WTC11 (cell line): Measurements from ENCODE around the gene ACOXL. TPM values are rescaled to one million over a fixed set of nuclear protein-coding genes. Genes with fewer than 3 reads are reported as not detected.

Source experiments
- ATAC-seq: fragments of 200-7000 bp; cut with Tn5 transposase; 2 replicates; pipeline ENCODE4 v1.10.0; 2021; ENCODE audit warnings: mild to moderate bottlenecking, moderate library complexity
- CTCF ChIA-PET: fragments of 300-600 bp; sonication (Branson Sonifier 250); formaldehyde crosslinking; loops from one replicate; lab custom pipeline; 2021; ENCODE audit warnings: antibody characterized with exemption; lab: Charles Lee
- POLR2A ChIA-PET: fragments of 350-600 bp; sonication (Branson Sonifier 250); formaldehyde crosslinking; loops from one replicate; lab custom pipeline; 2021; ENCODE audit warnings: antibody characterized with exemption; lab: Charles Lee
- DNase-seq: peaks from one replicate; pipeline ENCODE4 v3.0.0; 2021; ENCODE audit warnings: low spot score
- H3K27ac Mint-ChIP-seq: 2 replicates; pipeline ENCODE4 v1.8.0; 2021; ENCODE audit warnings: mixed read lengths
- H3K27me3 Mint-ChIP-seq: 2 replicates; pipeline ENCODE4 v1.8.0; 2021; ENCODE audit warnings: low read depth, mild to moderate bottlenecking, moderate library complexity, mixed read lengths
- H3K36me3 Mint-ChIP-seq: 2 replicates; pipeline ENCODE4 v1.8.0; 2021; ENCODE audit warnings: mixed read lengths
- H3K4me1 Mint-ChIP-seq: 2 replicates; pipeline ENCODE4 v1.8.0; 2022; ENCODE audit warnings: mixed read lengths
- H3K4me3 Mint-ChIP-seq: 2 replicates; pipeline ENCODE4 v1.8.0; 2021; ENCODE audit warnings: mild to moderate bottlenecking, moderate library complexity, mixed read lengths
- H3K9me3 Mint-ChIP-seq: 2 replicates; pipeline ENCODE4 v1.8.0; 2021; ENCODE audit warnings: mixed read lengths
- ATF1 ChIP-seq: sonication (generic); formaldehyde crosslinking; IDR thresholded peaks from 2 replicates; pipeline ENCODE4 v1.8.1; 2023; ENCODE audit warnings: mild to moderate bottlenecking, moderate library complexity, missing genetic modification reagents
- CREB1 ChIP-seq: sonication (generic); formaldehyde crosslinking; IDR thresholded peaks from 2 replicates; pipeline ENCODE4 v1.8.0; 2023; ENCODE audit warnings: mild to moderate bottlenecking, missing genetic modification reagents
- FOXJ3 ChIP-seq: sonication (generic); formaldehyde crosslinking; IDR thresholded peaks from 2 replicates; pipeline ENCODE4 v1.9.0; 2021; ENCODE audit warnings: missing genetic modification reagents, mild to moderate bottlenecking, borderline replicate concordance
- HMGA2 ChIP-seq: fragments of 250-450 bp; sonication (Bioruptor Pico); IDR thresholded peaks from 2 replicates; pipeline ENCODE4 v1.4.0; 2021; ENCODE audit warnings: mild to moderate bottlenecking, moderate library complexity
- IRF2 ChIP-seq: sonication (generic); formaldehyde crosslinking; IDR thresholded peaks from 2 replicates; pipeline ENCODE4 v1.8.0; 2022; ENCODE audit warnings: low read depth, missing genetic modification reagents, borderline replicate concordance
- NR1H2 ChIP-seq: sonication (generic); formaldehyde crosslinking; IDR thresholded peaks from 2 replicates; pipeline ENCODE4 v1.9.0; 2021; ENCODE audit warnings: mild to moderate bottlenecking, moderate library complexity, missing genetic modification reagents
- NR2C2 ChIP-seq: sonication (generic); formaldehyde crosslinking; IDR thresholded peaks from 2 replicates; pipeline ENCODE4 v1.8.0; 2022; ENCODE audit warnings: mild to moderate bottlenecking, missing genetic modification reagents
- RORB ChIP-seq: fragments of 250-450 bp; sonication (Bioruptor Pico); IDR thresholded peaks from 2 replicates; pipeline ENCODE4 v1.9.0; 2021; ENCODE audit warnings: mild to moderate bottlenecking
- SMAD3 ChIP-seq: sonication (generic); formaldehyde crosslinking; IDR thresholded peaks from 2 replicates; pipeline ENCODE4 v1.8.0; 2022; ENCODE audit warnings: missing genetic modification reagents, mild to moderate bottlenecking, borderline replicate concordance
- SMAD4 ChIP-seq: sonication (generic); formaldehyde crosslinking; IDR thresholded peaks from 2 replicates; pipeline ENCODE4 v1.8.0; 2022; ENCODE audit warnings: mild to moderate bottlenecking, missing genetic modification reagents
- ZNF263 ChIP-seq: sonication (generic); formaldehyde crosslinking; IDR thresholded peaks from 2 replicates; pipeline ENCODE4 v1.8.1; 2022; ENCODE audit warnings: low read depth, mild to moderate bottlenecking, moderate library complexity, missing genetic modification reagents
- ZNF317 ChIP-seq: sonication (generic); formaldehyde crosslinking; IDR thresholded peaks from 2 replicates; pipeline ENCODE4 v1.8.1; 2023; ENCODE audit warnings: low read depth, mild to moderate bottlenecking, moderate library complexity, missing genetic modification reagents, borderline replicate concordance
- total RNA-seq: library from RNA; stranded (reverse); gene quantifications from 3 replicates; pipeline ENCODE4 v1.2.3, GENCODE V29; 2021
- TF ChIP-seq, protein P1 (sequence below): fragments of 250-450 bp; sonication (Bioruptor Pico); conservative IDR thresholded peaks from 2 replicates; pipeline ENCODE4 v1.9.0; 2021; ENCODE audit warnings: mild to moderate bottlenecking
- TF ChIP-seq, protein P2 (sequence below): sonication (generic); formaldehyde crosslinking; IDR thresholded peaks from 2 replicates; pipeline ENCODE4 v1.8.1; 2022; ENCODE audit warnings: mild to moderate bottlenecking, moderate library complexity, missing genetic modification reagents
- TF ChIP-seq, protein P3 (sequence below): sonication (generic); formaldehyde crosslinking; IDR thresholded peaks from 2 replicates; pipeline ENCODE4 v1.8.1; 2023; ENCODE audit warnings: mild to moderate bottlenecking, missing genetic modification reagents
- TF ChIP-seq, protein P4 (sequence below): sonication (generic); formaldehyde crosslinking; IDR thresholded peaks from 2 replicates; pipeline ENCODE4 v1.8.1; 2023; ENCODE audit warnings: mild to moderate bottlenecking, missing genetic modification reagents
- TF ChIP-seq, protein P5 (sequence below): fragments of 250-450 bp; sonication (Bioruptor Pico); IDR thresholded peaks from 2 replicates; pipeline ENCODE4 v1.9.0; 2021; ENCODE audit warnings: mild to moderate bottlenecking
- TF ChIP-seq, protein P6 (sequence below): fragments of 250-450 bp; sonication (Bioruptor Pico); IDR thresholded peaks from 2 replicates; pipeline ENCODE4 v1.9.0; 2021; ENCODE audit warnings: mild to moderate bottlenecking
- TF ChIP-seq, protein P7 (sequence below): sonication (generic); formaldehyde crosslinking; IDR thresholded peaks from 2 replicates; pipeline ENCODE4 v1.8.0; 2022; ENCODE audit warnings: mild to moderate bottlenecking, missing genetic modification reagents

Gene ACOXL
- total RNA-seq, 1 experiment from 2014 or later: 14.9 TPM

DNA sequence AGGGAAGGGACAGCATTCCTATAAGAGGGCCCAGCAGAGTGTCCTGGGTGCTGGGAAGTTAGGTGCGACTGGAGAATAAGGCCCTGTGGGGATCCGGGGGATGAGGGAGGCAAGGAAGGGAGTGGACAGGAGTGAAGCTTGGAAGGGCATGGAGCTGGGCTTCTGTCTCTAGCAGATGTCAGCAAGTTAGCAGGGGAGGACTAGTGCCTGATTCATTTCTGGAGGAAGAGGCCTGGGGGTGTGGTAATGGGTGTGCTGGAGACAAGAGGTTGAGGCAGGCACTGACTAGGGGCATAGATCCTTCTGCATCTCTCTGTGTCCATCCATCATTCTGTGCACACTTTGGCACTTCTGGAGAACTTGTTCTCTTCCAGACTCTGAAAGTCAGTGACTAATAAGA is 134.7 kb downstream of the ACOXL start:
- no peaks in the 10 kb centered on the region for H3K36me3 Mint-ChIP-seq
- POLR2A ChIA-PET: interaction anchor here (0.9 kb wide), 1 partner anchor 9 kb away, joined by 4 read pairs; no protein-coding TSS in a partner anchor
- H3K27me3 Mint-ChIP-seq: no peaks in the 10 kb centered on the region
- CTCF ChIA-PET: interaction anchor here (0.6 to 1.3 kb wide), 3 partner anchors 9 to 26 kb away, joined by 3 to 9 read pairs (median 3); no protein-coding TSS in a partner anchor
- TF ChIP-seq ZNF263 (CRISPR knock-in tag) (no peak), CREB1 (no peak)
- DNase-seq (no peak), ATAC-seq (no peak)
- peaks cover 33% of the 10 kb centered on the region for H3K4me1 Mint-ChIP-seq
- no peaks in the 10 kb centered on the region for H3K9me3 Mint-ChIP-seq
- no peak overlapping the region for H3K27ac Mint-ChIP-seq
- no peak overlapping the region for H3K4me3 Mint-ChIP-seq

DNA sequence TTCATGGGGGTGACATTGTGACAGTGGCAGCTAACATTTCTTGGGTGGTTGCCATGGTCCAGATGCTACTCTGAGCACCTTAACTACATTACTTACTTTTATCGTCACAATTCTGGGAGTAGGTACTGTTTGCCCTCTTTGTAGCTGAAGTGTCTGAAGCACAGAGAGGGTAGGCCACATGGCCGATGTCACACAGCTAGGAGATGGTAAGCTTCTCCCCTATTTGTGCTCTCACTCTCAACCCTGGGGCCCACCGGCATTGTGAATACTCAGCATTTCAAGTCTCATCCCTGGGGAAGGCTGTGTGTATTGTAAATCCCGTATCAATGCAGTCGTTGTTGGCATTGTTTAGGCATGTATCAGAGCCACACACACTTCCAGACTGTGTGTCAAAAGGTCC is 136.6 kb downstream of the ACOXL start:
- ChIA-PET CTCF (no interaction called here), POLR2A (no interaction called here)
- Mint-ChIP-seq H3K27me3 (no peaks in the 10 kb centered on the region), H3K9me3 (no peaks in the 10 kb centered on the region), H3K4me1 (peaks cover 48% of the 10 kb centered on the region), H3K36me3 (no peaks in the 10 kb centered on the region), H3K4me3 (no peak overlapping the region), H3K27ac (no peak overlapping the region)
- DNase-seq (no peak), ATAC-seq (no peak)
- TF ChIP-seq, protein P1, sequence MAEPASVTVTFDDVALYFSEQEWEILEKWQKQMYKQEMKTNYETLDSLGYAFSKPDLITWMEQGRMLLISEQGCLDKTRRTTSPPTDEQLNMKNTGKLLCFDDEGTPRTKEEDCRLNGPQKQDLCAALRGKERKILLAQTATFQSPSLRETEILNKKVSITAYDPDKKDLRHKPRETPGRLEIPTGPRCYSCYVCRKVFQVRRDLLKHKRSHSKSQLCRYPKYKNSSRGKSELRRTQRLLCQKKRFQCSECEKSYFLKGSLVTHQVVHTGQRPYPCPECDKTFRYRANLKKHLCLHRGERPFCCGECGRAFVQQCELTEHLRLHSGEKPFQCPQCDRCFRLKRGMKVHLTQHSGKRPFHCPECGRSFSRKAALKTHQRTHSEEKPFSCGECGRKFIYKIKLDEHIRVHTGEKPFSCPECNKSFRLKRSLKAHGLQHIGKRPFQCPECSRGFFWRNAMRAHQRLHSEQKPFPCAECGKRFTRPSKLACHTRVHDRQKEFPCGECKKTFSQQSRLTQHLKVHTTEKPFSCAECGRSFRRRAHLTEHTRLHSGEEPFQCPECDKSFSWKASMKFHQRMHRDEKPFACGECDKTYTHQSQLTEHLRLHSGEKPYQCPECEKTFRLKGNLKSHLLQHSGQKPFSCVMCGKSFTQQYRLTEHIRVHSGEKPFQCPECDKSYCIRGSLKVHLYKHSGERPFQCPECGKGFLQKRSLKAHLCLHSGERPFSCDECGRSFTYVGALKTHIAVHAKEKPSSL: no peak
- TF ChIP-seq, protein P2, sequence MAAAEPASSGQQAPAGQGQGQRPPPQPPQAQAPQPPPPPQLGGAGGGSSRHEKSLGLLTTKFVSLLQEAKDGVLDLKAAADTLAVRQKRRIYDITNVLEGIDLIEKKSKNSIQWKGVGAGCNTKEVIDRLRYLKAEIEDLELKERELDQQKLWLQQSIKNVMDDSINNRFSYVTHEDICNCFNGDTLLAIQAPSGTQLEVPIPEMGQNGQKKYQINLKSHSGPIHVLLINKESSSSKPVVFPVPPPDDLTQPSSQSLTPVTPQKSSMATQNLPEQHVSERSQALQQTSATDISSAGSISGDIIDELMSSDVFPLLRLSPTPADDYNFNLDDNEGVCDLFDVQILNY: no peak
- no peak for TF ChIP-seq ZNF317
- TF ChIP-seq, protein P3, sequence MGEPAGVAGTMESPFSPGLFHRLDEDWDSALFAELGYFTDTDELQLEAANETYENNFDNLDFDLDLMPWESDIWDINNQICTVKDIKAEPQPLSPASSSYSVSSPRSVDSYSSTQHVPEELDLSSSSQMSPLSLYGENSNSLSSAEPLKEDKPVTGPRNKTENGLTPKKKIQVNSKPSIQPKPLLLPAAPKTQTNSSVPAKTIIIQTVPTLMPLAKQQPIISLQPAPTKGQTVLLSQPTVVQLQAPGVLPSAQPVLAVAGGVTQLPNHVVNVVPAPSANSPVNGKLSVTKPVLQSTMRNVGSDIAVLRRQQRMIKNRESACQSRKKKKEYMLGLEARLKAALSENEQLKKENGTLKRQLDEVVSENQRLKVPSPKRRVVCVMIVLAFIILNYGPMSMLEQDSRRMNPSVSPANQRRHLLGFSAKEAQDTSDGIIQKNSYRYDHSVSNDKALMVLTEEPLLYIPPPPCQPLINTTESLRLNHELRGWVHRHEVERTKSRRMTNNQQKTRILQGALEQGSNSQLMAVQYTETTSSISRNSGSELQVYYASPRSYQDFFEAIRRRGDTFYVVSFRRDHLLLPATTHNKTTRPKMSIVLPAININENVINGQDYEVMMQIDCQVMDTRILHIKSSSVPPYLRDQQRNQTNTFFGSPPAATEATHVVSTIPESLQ (CRISPR knock-in tag): no peak
- TF ChIP-seq FOXJ3 (CRISPR knock-in tag): no peak
- TF ChIP-seq SMAD4 (CRISPR knock-in tag): no peak
- TF ChIP-seq, protein P4, sequence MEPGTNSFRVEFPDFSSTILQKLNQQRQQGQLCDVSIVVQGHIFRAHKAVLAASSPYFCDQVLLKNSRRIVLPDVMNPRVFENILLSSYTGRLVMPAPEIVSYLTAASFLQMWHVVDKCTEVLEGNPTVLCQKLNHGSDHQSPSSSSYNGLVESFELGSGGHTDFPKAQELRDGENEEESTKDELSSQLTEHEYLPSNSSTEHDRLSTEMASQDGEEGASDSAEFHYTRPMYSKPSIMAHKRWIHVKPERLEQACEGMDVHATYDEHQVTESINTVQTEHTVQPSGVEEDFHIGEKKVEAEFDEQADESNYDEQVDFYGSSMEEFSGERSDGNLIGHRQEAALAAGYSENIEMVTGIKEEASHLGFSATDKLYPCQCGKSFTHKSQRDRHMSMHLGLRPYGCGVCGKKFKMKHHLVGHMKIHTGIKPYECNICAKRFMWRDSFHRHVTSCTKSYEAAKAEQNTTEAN (CRISPR knock-in tag): no peak
- TF ChIP-seq, protein P5, sequence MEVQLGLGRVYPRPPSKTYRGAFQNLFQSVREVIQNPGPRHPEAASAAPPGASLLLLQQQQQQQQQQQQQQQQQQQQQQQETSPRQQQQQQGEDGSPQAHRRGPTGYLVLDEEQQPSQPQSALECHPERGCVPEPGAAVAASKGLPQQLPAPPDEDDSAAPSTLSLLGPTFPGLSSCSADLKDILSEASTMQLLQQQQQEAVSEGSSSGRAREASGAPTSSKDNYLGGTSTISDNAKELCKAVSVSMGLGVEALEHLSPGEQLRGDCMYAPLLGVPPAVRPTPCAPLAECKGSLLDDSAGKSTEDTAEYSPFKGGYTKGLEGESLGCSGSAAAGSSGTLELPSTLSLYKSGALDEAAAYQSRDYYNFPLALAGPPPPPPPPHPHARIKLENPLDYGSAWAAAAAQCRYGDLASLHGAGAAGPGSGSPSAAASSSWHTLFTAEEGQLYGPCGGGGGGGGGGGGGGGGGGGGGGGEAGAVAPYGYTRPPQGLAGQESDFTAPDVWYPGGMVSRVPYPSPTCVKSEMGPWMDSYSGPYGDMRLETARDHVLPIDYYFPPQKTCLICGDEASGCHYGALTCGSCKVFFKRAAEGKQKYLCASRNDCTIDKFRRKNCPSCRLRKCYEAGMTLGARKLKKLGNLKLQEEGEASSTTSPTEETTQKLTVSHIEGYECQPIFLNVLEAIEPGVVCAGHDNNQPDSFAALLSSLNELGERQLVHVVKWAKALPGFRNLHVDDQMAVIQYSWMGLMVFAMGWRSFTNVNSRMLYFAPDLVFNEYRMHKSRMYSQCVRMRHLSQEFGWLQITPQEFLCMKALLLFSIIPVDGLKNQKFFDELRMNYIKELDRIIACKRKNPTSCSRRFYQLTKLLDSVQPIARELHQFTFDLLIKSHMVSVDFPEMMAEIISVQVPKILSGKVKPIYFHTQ: no peak
- TF ChIP-seq IRF2 (CRISPR knock-in tag): no peak
- TF ChIP-seq, protein P6, sequence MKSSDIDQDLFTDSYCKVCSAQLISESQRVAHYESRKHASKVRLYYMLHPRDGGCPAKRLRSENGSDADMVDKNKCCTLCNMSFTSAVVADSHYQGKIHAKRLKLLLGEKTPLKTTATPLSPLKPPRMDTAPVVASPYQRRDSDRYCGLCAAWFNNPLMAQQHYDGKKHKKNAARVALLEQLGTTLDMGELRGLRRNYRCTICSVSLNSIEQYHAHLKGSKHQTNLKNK (CRISPR knock-in tag): no peak
- TF ChIP-seq SMAD3: no peak
- no peak for TF ChIP-seq NR2C2
- TF ChIP-seq RORB: no peak
- TF ChIP-seq HMGA2 (CRISPR knock-in tag): no peak
- TF ChIP-seq, protein P7, sequence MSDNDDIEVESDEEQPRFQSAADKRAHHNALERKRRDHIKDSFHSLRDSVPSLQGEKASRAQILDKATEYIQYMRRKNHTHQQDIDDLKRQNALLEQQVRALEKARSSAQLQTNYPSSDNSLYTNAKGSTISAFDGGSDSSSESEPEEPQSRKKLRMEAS (CRISPR knock-in tag): no peak
- no peak for TF ChIP-seq NR1H2 (CRISPR knock-in tag)
- no peak for TF ChIP-seq ATF1
- TF ChIP-seq ZNF263 (CRISPR knock-in tag): no peak
